DND-41 (cell line): Measurements from ENCODE around the gene PNLDC1.

Experiments used
- CTCF ChIP-seq: IDR thresholded peaks from 2 replicates; pipeline ENCODE4 v1.5.1; 2012; ENCODE audit warnings: borderline replicate concordance, low read length, moderate library complexity, mild to moderate bottlenecking; ENCODE audit not compliant: poor library complexity, severe bottlenecking; ENCODE audit errors: extremely low read depth
- EZH2 ChIP-seq: IDR thresholded peaks from 3 replicates; pipeline ENCODE4 v1.6.1; 2012; ENCODE audit warnings: borderline replicate concordance, low read depth, mild to moderate bottlenecking, moderate library complexity, low read length, inconsistent platforms; ENCODE audit not compliant: severe bottlenecking

GRCh38 chr6:159800141-159800865 lies at the start of gene PNLDC1:
- TF ChIP-seq EZH2 (no peak), CTCF (no peak)
